T-helper 1 cell treated with Interleukin-12 subunit alpha and Interleukin-12 subunit beta and Interleukin-4 antibody, amounts not matched to agents 30 μg/mL and 1 μg/mL, for 36 hours (primary cell): ENCODE data around the gene S100A7A.
"Not testable (repeated sequence)": the region's sequence is repeated elsewhere in the genome, so short reads cannot be mapped to it uniquely, and the experiment has no call there.

Experiments used
- H3K27ac Mint-ChIP-seq: one replicate; pipeline ENCODE4 v1.8.0; 2021; ENCODE audit warnings: mild to moderate bottlenecking, mixed read lengths
- H3K27me3 Mint-ChIP-seq: one replicate; pipeline ENCODE4 v1.8.0; 2021; ENCODE audit warnings: low read depth, mixed read lengths
- H3K36me3 Mint-ChIP-seq: one replicate; pipeline ENCODE4 v1.8.0; 2021; ENCODE audit warnings: low read depth, mixed read lengths
- H3K4me1 Mint-ChIP-seq: one replicate; pipeline ENCODE4 v1.8.0; 2021; ENCODE audit warnings: low read depth, mixed read lengths
- H3K4me3 Mint-ChIP-seq: one replicate; pipeline ENCODE4 v1.8.0; 2021; ENCODE audit warnings: mild to moderate bottlenecking, moderate library complexity, mixed read lengths
- H3K9me3 Mint-ChIP-seq: one replicate; pipeline ENCODE4 v1.8.0; 2021; ENCODE audit warnings: mixed read lengths

S100A7A gene

DNA sequence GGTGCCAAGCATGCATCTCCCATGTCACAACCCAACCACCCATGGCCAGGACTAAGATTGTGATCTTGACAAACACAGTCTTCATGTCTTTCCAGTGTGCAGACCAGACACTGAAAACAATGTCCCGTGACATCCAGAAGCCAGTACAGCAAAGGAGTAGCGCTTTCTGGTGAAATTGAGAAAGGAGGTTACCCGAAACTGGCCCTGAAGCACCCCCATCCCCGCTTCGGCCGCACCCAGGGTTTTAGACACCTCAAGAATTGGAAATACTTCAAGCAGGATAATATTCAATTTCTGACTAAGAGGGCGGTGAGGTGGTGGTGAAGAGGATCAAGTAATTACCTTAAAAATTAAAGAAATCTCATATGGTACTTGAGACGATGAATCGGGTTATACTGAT lies 14.9 kb upstream of the S100A7A start:
- Mint-ChIP-seq H3K27ac (no peak overlapping the region), H3K9me3 (no peaks in the 10 kb centered on the region), H3K36me3 (no peaks in the 10 kb centered on the region), H3K4me1 (peaks cover 3% of the 10 kb centered on the region), H3K27me3 (peaks cover 22% of the 10 kb centered on the region), H3K4me3 (no peak overlapping the region)

DNA sequence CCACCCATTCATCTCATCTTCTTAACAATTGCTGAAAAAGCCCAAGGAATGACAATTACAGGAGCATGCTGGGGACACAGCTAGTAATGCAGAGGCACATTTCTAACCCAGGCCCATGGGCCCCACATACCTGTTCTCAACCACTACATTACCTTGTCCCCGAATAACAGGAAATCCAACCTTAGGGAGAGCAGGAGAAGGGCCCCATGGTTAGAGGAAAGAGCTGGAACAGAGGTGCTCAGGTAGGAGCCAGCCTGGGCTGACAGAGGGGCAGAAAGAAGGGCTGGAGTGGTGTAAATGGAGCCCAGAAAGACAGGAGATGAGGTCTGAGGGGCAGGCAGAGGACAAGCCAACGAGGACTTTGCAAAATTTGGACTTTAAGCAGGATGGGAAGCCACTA lies 14.1 kb upstream of the S100A7A start:
- no peak overlapping the region for H3K4me3 Mint-ChIP-seq
- no peak overlapping the region for H3K27ac Mint-ChIP-seq
- H3K36me3 Mint-ChIP-seq, result no peaks in the 10 kb centered on the region
- no peaks in the 10 kb centered on the region for H3K9me3 Mint-ChIP-seq
- peaks cover 22% of the 10 kb centered on the region for H3K27me3 Mint-ChIP-seq
- peaks cover 3% of the 10 kb centered on the region for H3K4me1 Mint-ChIP-seq

DNA sequence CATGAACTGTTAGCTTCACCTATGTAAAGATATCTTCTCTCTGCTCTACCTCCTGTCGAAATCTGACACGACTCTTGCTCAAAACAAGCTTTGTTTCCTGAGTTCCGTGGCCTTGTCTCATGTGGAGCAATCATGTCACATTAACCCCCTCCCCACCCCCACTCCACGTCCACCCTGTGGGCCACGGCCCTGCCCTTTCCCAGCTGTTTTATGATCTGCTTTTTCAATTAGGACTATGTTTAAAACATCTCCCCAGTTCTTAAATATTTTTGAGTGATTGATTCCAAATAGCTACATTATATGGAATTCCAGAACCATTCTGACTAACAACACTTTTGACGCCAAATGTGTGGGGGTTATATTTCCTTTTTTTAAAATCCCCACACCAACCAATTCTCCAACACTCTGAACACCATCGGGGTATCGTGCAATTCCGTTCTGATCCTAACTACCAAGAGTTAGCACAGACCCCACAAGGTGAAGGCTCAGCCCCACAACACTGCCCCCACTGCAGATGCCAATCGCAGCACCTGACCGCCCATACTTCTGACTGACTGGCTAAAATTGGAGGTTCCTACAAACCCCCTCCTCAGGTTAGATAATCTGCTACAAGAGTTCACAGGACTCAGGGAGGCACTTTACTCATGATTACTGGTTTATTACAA lies 12.8 kb upstream of the S100A7A start:
- peaks cover 3% of the 10 kb centered on the region for H3K4me1 Mint-ChIP-seq

DNA sequence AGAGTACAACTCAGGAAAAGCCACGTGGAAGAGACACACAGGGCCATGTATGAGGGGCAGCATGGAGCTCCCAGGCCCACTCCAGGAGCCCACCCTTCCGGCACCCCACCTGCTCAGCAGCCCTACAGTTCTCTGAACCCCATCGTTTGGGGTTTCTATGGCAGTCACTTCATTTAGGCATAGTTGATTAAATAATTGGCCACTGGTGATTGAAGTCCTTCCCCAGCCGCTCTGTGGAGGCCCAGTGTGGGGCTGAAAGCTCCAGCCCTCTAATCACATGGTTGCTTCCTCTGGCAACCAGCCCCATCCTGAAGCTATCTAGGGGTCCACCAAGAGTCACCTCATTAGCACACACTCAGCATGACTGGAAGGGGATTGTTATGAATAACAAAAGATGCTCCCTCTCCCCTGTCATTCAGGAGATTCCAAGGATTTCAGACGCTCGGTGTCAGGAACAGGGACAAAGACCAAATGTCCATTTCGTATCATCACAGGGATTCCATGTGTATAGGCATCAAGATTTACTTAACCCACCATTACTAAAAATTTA lies 12.2 kb upstream of the S100A7A start:
- no peak overlapping the region for H3K27ac Mint-ChIP-seq
- no peaks in the 10 kb centered on the region for H3K9me3 Mint-ChIP-seq
- no peaks in the 10 kb centered on the region for H3K36me3 Mint-ChIP-seq
- H3K4me1 Mint-ChIP-seq, result peaks cover 3% of the 10 kb centered on the region
- no peak overlapping the region for H3K4me3 Mint-ChIP-seq
- H3K27me3 Mint-ChIP-seq, result peaks cover 28% of the 10 kb centered on the region

More for the DNA sequence above, 12.8 kb upstream of the S100A7A start:
- Mint-ChIP-seq H3K27ac (no peak overlapping the region), H3K27me3 (peaks cover 32% of the 10 kb centered on the region), H3K9me3 (no peaks in the 10 kb centered on the region), H3K4me3 (no peak overlapping the region), H3K36me3 (no peaks in the 10 kb centered on the region)

DNA sequence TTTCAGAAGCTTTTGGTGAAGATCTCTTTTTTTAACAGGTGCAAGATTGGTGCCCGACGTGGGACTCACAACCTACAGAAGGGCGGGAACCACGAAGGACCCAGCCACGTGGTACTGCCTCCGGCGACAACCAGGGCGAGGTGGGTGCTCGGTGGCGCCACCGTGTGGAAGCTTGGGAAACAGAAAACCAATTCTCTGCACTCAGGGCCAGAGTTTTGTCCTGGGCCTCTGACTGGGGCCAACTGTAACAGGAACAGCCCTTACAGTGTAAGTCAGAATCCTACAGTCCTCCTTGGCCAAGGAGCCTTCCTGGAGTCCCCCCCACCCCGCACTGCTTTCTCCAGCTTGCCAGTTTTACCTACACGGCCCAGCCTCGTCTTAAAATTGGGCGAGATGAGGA lies 11.6 kb upstream of the S100A7A start:
- H3K36me3 Mint-ChIP-seq, result no peaks in the 10 kb centered on the region
- peaks cover 32% of the 10 kb centered on the region for H3K27me3 Mint-ChIP-seq
- no peaks in the 10 kb centered on the region for H3K9me3 Mint-ChIP-seq
- no peak overlapping the region for H3K4me3 Mint-ChIP-seq
- no peak overlapping the region for H3K27ac Mint-ChIP-seq
- H3K4me1 Mint-ChIP-seq, result peaks cover 3% of the 10 kb centered on the region

DNA sequence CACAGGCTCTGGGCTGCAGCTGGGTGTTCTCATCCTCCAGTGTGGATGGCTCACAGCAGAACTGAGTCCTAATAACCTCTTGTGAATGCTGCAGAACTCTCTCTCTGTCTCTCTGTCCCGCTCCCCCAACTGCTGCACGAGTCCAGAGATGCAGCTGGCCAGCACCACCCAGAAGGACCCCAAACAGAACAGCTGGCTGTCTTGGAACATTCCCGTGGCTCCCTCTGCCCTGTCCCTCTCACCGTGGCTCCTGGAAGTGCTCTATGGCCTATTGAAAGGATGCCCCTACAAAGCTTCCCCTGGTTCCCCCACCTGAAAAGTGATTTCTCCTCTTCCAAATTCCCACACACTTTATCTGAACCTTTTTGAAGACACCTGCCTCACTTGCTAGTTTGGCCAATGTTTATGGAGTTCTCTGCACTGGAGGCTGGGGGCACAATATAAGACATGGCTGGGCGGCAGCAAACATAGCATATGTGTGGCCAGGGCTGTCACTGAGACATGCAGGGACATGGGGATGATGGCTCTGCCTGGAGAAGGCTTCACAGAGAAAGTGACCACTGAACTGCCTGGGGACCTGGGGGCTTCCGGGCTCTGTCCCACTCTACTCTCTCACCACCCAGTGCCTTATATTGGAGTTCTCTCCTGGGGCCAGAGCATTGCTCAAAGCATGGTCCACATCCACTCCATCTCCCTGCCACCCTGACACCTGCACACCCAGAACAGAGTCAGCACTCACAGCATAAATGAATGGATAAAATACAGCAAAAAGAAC lies 10.3 kb upstream of the S100A7A start:
- H3K36me3 Mint-ChIP-seq, H3K9me3 Mint-ChIP-seq, H3K27ac Mint-ChIP-seq, H3K4me3 Mint-ChIP-seq, H3K4me1 Mint-ChIP-seq: not testable (repeated sequence)
- H3K27me3 Mint-ChIP-seq, result peaks cover 37% of the 10 kb centered on the region

DNA sequence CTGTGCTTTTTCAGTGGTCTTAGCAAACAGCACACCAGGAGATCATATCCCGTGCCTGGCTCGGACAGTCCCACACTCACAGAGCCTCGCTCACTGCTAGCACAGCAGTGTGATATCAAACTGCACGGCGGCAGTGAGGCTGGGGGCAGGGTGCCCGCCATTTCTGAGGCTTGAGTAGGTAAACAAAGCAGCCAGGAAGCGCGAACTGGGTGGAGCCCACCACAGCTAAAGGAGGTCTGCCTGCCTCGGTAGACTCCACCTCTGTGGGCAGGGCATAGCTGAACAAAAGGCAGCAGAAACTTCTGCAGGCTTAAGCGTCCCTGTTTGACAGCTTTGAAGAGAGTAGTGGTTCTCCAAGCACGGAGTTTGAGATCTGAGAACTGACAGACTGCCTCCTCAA lies 9.0 kb upstream of the S100A7A start:
- not testable (repeated sequence) for H3K27ac Mint-ChIP-seq, H3K9me3 Mint-ChIP-seq, H3K4me3 Mint-ChIP-seq, H3K36me3 Mint-ChIP-seq, H3K4me1 Mint-ChIP-seq
- peaks cover 31% of the 10 kb centered on the region for H3K27me3 Mint-ChIP-seq

DNA sequence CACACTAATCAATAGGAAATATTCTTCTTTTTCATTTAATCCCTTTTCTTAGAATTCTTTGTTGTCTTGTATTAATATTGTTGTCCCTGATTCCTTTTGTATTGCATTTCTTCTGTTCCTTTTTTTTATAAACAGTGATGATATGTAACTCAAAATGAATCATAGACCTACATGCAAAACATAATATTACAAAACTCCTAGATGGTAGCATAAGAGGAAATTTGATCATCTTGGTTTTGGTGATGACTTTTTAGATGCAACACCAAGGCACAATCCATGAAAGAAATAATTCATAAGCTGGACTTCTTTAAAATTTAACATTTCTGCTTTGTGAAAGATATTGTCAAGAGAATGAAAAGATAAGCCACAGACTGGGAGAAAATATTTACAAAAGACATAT lies 2.4 kb upstream of the S100A7A start:
- not testable (repeated sequence) for H3K9me3 Mint-ChIP-seq, H3K27ac Mint-ChIP-seq, H3K4me3 Mint-ChIP-seq, H3K4me1 Mint-ChIP-seq, H3K36me3 Mint-ChIP-seq
- H3K27me3 Mint-ChIP-seq, result peaks cover 13% of the 10 kb centered on the region

DNA sequence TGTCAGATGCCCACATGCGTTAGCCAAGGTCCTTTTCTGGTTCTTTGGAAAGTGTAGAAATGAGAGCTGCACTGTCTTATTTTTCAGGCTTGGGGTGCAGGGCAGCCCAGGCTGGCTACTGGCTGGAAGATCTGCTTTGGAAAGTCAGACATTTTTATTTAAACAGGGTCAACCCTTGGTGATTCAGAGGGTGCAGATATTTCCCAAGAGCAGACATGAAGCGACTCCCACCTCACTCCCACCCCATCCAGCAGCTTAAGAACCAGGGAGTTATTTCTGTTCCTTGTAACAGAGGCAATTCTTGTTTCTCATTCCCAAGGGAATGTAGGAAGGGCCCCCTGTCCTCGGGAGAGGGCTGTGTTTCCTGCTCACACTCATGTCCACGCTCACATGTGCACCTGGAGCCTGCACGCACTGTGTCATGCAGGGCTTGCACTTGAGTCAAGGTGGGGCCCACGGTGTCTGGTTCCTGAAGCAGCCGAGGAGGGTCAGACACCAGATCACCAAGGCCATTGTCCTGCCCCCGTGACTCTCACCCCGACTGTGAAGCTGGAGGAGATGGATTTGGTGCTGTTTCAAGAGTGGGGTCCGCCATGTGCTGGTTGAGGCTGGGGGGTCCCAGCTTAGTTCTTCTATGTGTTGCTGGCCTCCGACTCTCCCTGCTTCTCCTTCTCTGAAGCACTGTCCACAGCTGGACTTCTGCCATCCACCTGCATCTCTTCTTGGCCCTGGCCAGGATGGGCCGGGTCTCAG lies 992 bp downstream of the S100A7A start:
- Mint-ChIP-seq H3K4me3 (no peak overlapping the region), H3K36me3 (no peaks in the 10 kb centered on the region), H3K4me1 (no peaks in the 10 kb centered on the region), H3K27ac (no peak overlapping the region), H3K27me3 (peaks cover 14% of the 10 kb centered on the region), H3K9me3 (no peaks in the 10 kb centered on the region)

DNA sequence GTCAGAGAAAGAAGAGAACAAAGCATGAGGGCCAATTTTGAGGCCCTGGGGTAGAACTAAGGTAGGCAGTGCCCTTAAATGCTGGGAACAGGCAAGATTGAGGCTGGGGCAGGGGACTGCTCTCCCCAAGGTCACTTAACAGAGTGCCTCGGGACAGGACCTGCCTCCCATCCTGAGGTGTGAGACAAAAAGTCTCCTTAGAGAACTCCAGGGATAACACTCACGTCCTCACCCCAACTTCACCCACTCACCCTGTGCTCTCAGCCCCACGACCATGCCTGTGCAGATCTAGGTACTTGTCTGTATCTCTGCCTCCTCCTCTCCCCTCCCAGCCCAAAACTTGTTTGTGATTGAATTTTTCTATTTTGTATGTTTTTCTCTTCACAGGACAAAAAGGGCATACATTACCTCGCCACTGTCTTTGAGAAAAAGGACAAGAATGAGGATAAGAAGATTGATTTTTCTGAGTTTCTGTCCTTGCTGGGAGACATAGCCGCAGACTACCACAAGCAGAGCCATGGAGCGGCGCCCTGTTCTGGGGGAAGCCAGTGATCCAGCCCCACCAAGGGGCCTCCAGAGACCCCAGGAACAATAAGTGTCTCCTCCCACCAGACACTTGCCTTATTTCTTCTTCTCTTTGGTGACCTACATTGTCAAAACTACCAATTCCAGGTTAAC lies 2.6 kb downstream of the S100A7A start:
- not testable (repeated sequence) for H3K4me1 Mint-ChIP-seq, H3K27ac Mint-ChIP-seq, H3K4me3 Mint-ChIP-seq, H3K36me3 Mint-ChIP-seq, H3K9me3 Mint-ChIP-seq
- H3K27me3 Mint-ChIP-seq, result peaks cover 14% of the 10 kb centered on the region

DNA sequence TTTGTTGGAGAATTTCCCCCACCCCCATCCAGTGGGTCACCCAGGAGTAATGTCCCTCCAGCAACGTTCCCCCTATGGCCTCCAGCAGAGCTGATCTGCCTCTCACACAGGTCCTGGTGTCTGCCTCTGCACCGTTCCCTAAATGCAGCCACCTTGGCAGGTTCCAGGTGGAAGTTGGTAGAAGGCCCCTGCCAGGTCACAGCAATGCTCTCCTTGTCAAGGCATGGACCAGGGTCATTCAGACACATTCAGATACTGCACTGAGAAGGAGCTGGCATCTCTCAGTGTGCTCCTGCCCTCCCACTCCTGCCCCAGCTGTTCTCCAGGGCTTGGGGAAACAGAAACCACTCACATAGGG lies 3.1 kb downstream of the S100A7A start:
- H3K27me3 Mint-ChIP-seq, result peaks cover 16% of the 10 kb centered on the region
- H3K4me3 Mint-ChIP-seq, H3K4me1 Mint-ChIP-seq, H3K36me3 Mint-ChIP-seq, H3K27ac Mint-ChIP-seq, H3K9me3 Mint-ChIP-seq: not testable (repeated sequence)

DNA sequence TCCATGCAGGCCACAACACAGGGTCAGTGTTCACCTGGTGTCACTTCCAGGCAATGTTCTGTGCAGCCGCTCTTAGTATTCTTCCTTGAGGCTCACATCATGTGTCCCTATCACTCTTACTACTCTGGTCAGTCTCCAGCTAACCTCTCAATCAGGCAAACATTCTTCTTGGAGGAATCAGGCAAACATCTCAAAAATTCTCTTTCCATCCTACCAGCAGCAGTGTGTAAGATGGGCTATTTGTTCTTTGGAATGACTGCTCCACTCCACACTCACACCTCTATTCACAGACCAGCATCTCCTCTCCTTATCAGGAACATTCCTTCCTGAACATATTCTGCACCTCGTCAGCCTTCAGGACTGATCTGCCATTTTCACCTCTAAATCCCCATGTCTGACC lies 4.0 kb downstream of the S100A7A start:
- Mint-ChIP-seq H3K9me3 (no peaks in the 10 kb centered on the region), H3K27me3 (peaks cover 24% of the 10 kb centered on the region), H3K4me3 (no peak overlapping the region)

DNA sequence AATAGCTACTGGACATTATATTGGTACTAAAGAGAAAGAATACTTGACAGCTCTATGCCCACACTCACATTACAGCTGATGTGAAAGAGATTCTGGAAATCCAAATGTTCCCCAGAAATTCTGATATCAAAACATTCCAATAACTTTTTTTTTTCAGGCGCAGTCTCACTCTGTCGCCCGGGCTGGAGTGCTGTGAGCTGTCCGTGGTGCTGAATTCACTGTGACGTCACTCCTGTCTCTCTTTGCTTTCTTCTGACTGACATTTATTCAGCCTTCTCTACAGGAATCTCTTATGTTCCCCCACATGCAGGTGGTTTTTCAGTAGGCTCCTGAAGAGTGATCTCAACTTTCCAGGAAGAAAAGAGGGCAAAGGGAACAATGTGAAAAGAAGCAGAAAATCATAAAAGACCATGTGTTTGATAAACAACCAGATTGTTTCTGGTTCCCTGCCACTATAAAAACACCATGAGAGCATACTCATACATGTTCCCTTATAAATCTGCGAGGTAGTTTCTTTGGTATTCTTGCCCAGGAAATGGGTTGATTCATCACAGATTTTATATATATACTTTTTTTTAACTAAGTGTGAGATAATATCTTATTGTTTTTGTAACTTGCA lies 6.2 kb downstream of the S100A7A start:
- H3K36me3 Mint-ChIP-seq, result no peaks in the 10 kb centered on the region
- peaks cover 24% of the 10 kb centered on the region for H3K27me3 Mint-ChIP-seq
- no peak overlapping the region for H3K27ac Mint-ChIP-seq
- H3K4me3 Mint-ChIP-seq, result no peak overlapping the region
- no peaks in the 10 kb centered on the region for H3K9me3 Mint-ChIP-seq
- H3K4me1 Mint-ChIP-seq, result no peaks in the 10 kb centered on the region

More for the DNA sequence above, 4.0 kb downstream of the S100A7A start:
- Mint-ChIP-seq H3K27ac (no peak overlapping the region), H3K4me1 (no peaks in the 10 kb centered on the region), H3K36me3 (no peaks in the 10 kb centered on the region)

DNA sequence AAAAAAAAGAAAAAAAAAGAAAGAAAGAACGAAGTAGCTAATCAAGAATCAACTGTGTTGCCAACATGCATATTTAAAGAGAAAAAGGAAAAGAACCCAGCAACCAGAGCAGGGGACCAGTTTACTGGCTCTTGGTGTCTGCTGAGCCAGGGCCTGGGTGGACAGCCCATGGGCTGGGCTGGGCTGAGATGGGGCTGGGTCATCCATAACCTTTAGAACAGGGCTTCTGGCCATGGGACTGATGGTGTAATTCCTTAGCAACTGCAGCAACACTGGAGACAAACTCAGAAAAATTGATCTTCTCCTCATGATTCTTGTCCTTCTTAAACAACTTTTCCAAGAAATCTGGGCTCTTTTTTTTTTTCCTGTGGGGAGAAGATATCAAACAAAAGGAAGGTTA lies 10.5 kb downstream of the S100A7A start:
- Mint-ChIP-seq H3K4me1 (no peaks in the 10 kb centered on the region), H3K36me3 (no peaks in the 10 kb centered on the region), H3K27ac (no peak overlapping the region), H3K27me3 (peaks cover 10% of the 10 kb centered on the region), H3K4me3 (no peak overlapping the region), H3K9me3 (no peaks in the 10 kb centered on the region)
